ENCODE results near the gene CPEB4.

GRCh38 chr5:173903396-173904140, 15.4 kb downstream of the CPEB4 start:
- TF ChIP-seq CTCF (conservative IDR thresholded peaks at IDR 0.05) (no peak), EZH2 (IDR thresholded peaks at IDR 0.05; ENCODE audit: low read depth) (no peak)

Data from PC-9 (cell line).